H9 (cell line): ENCODE data around the gene TTLL1. TPM values are rescaled to one million over a fixed set of nuclear protein-coding genes. Genes with fewer than 3 reads are reported as not detected.
A peak's percentile ranks its signal among the peaks of the same experiment; 100 is the strongest.

Experiments used
- DNase-seq: peaks from one replicate; pipeline ENCODE4 v3.0.0-alpha.2; 2017
- H2AFZ ChIP-seq: one replicate; pipeline ENCODE4 v1.6.1; 2013; ENCODE audit warnings: mild to moderate bottlenecking, low read length, control low read depth, moderate library complexity
- H2AK5ac ChIP-seq: 2 replicates; pipeline ENCODE4 v1.6.1; 2013; ENCODE audit warnings: low read length, control low read depth, mixed read lengths; ENCODE audit not compliant: insufficient read length
- H2BK120ac ChIP-seq: one replicate; pipeline ENCODE4 v1.6.1; 2013; ENCODE audit warnings: low read depth, mild to moderate bottlenecking, low read length, control low read depth, inconsistent platforms; ENCODE audit not compliant: poor library complexity, severe bottlenecking
- H2BK12ac ChIP-seq: 2 replicates; pipeline ENCODE4 v1.6.1; 2013; ENCODE audit warnings: low read length, control low read depth, mixed read lengths, low read depth; ENCODE audit not compliant: insufficient read length
- H2BK15ac ChIP-seq: 2 replicates; pipeline ENCODE4 v1.6.1; 2013; ENCODE audit warnings: low read depth, low read length, control low read depth
- H2BK20ac ChIP-seq: one replicate; pipeline ENCODE4 v1.6.1; 2013; ENCODE audit warnings: low read depth, mild to moderate bottlenecking, low read length, control low read depth, inconsistent platforms; ENCODE audit not compliant: poor library complexity, severe bottlenecking
- H2BK5ac ChIP-seq: 2 replicates; pipeline ENCODE4 v1.6.1; 2013; ENCODE audit warnings: low read length, control low read depth, mixed read lengths; ENCODE audit not compliant: insufficient read length
- H3K14ac ChIP-seq: 2 replicates; pipeline ENCODE4 v1.6.1; 2013; ENCODE audit warnings: low read length, control low read depth; ENCODE audit not compliant: insufficient read depth
- H3K18ac ChIP-seq: 2 replicates; pipeline ENCODE4 v1.6.1; 2013; ENCODE audit warnings: low read depth, mild to moderate bottlenecking, mixed read lengths, low read length, control low read depth; ENCODE audit not compliant: insufficient read length
- H3K23ac ChIP-seq: 2 replicates; pipeline ENCODE4 v1.6.1; 2013; ENCODE audit warnings: low read length, control low read depth, mixed read lengths, low read depth; ENCODE audit not compliant: insufficient read length
- H3K23me2 ChIP-seq: 2 replicates; pipeline ENCODE4 v1.6.1; 2013; ENCODE audit warnings: low read depth, mild to moderate bottlenecking, mixed read lengths, low read length, control low read depth; ENCODE audit not compliant: insufficient read length, poor library complexity, severe bottlenecking
- H3K27ac ChIP-seq: 2 replicates; pipeline ENCODE4 v1.5.1; 2013; ENCODE audit warnings: low read length, control low read depth, mixed read lengths, low read depth; ENCODE audit not compliant: insufficient read length
- H3K27me3 ChIP-seq: 2 replicates; pipeline ENCODE4 v1.6.1; 2013; ENCODE audit warnings: low read length, control low read depth, inconsistent platforms; ENCODE audit not compliant: insufficient read depth
- H3K4ac ChIP-seq: 2 replicates; pipeline ENCODE4 v1.6.1; 2013; ENCODE audit warnings: low read depth, mild to moderate bottlenecking, control low read depth, inconsistent platforms, low read length, moderate library complexity
- H3K4me1 ChIP-seq: 2 replicates; pipeline ENCODE4 v1.6.1; 2013; ENCODE audit warnings: low read length, control low read depth, inconsistent platforms; ENCODE audit not compliant: insufficient read depth
- H3K4me2 ChIP-seq: 2 replicates; pipeline ENCODE4 v1.6.1; 2013; ENCODE audit warnings: low read length, control low read depth, mixed read lengths; ENCODE audit not compliant: insufficient read length, insufficient read depth
- H3K56ac ChIP-seq: 2 replicates; pipeline ENCODE4 v1.6.1; 2013; ENCODE audit warnings: low read depth, mild to moderate bottlenecking, mixed read lengths, low read length, control low read depth; ENCODE audit not compliant: insufficient read length
- H3K79me1 ChIP-seq: 2 replicates; pipeline ENCODE4 v1.6.1; 2013; ENCODE audit warnings: low read depth, mild to moderate bottlenecking, moderate library complexity, low read length, control low read depth, inconsistent platforms; ENCODE audit not compliant: insufficient read depth, poor library complexity, severe bottlenecking
- H3K79me2 ChIP-seq: 2 replicates; pipeline ENCODE4 v1.6.1; 2013; ENCODE audit warnings: low read length, control low read depth, inconsistent platforms; ENCODE audit not compliant: insufficient read depth
- H3K9ac ChIP-seq: 2 replicates; pipeline ENCODE4 v1.6.1; 2013; ENCODE audit warnings: low read length, control low read depth, mixed read lengths; ENCODE audit not compliant: insufficient read length; ENCODE audit errors: extremely low read depth
- H3K9me3 ChIP-seq: one replicate; pipeline ENCODE4 v1.6.1; 2013; ENCODE audit warnings: low read depth, low read length, inconsistent platforms; ENCODE audit not compliant: control insufficient read depth
- H3T11ph ChIP-seq: one replicate; pipeline ENCODE4 v1.6.1; 2013; ENCODE audit warnings: mild to moderate bottlenecking, low read length, control low read depth, inconsistent platforms
- H4K20me1 ChIP-seq: one replicate; pipeline ENCODE4 v1.6.1; 2013; ENCODE audit not compliant: control insufficient read depth, insufficient read length, insufficient read depth
- H4K5ac ChIP-seq: 2 replicates; pipeline ENCODE4 v1.6.1; 2013; ENCODE audit warnings: low read depth, mild to moderate bottlenecking, mixed read lengths, low read length, control low read depth; ENCODE audit not compliant: insufficient read length
- H4K8ac ChIP-seq: replicated peaks from 2 replicates; pipeline ENCODE4 v1.6.1; 2013; ENCODE audit warnings: low read length, control low read depth, mixed read lengths, low read depth; ENCODE audit not compliant: insufficient read length
- H4K91ac ChIP-seq: 2 replicates; pipeline ENCODE4 v1.6.1; 2013; ENCODE audit warnings: low read depth, mild to moderate bottlenecking, moderate library complexity, mixed read lengths, low read length, control low read depth; ENCODE audit not compliant: insufficient read length
- H3K27ac Mint-ChIP-seq, 3 experiments: 2 replicates in 2 of 3; 3 replicates in 1 of 3; pipeline ENCODE4 v1.8.0; 2020 to 2021; ENCODE audit warnings: mixed read lengths in 3 of 3, mild to moderate bottlenecking in 1 of 3, moderate library complexity in 1 of 3
- H3K27me3 Mint-ChIP-seq: 2 replicates; pipeline ENCODE4 v1.8.0; 2021; ENCODE audit warnings: low read depth, mild to moderate bottlenecking, moderate library complexity, mixed read lengths
- H3K36me3 Mint-ChIP-seq, 3 experiments: 2 replicates in 2 of 3; 3 replicates in 1 of 3; pipeline ENCODE4 v1.8.0; 2020 to 2021; ENCODE audit warnings: low read depth in 3 of 3, mixed read lengths in 3 of 3; ENCODE audit not compliant: insufficient read depth in 1 of 3
- H3K4me1 Mint-ChIP-seq, 2 experiments: 2 replicates each; pipeline ENCODE4 v1.8.0; 2020; ENCODE audit warnings: mixed read lengths in 2 of 2
- H3K4me3 Mint-ChIP-seq, 2 experiments: 2 replicates in 1 of 2; 3 replicates in 1 of 2; pipeline ENCODE4 v1.8.0; 2020 to 2021; ENCODE audit warnings: mild to moderate bottlenecking in 2 of 2, mixed read lengths in 2 of 2, moderate library complexity in 1 of 2
- H3K9me3 Mint-ChIP-seq, 2 experiments: 2 replicates in 1 of 2; 3 replicates in 1 of 2; pipeline ENCODE4 v1.8.0; 2020; ENCODE audit warnings: mild to moderate bottlenecking in 2 of 2, mixed read lengths in 2 of 2, moderate library complexity in 1 of 2
- CTCF ChIP-seq: fragments of 200-600 bp; sonication (generic); conservative IDR thresholded peaks from 3 replicates; pipeline ENCODE4 v1.8.0; 2021; ENCODE audit warnings: antibody characterized with exemption, mild to moderate bottlenecking
- WGBS: extraction: QIAGEN DNeasy Blood & Tissue Kit; methylation state at CpG from one replicate; pipeline ENCODE4 v1.1.7; 2013; ENCODE audit warnings: missing lambda C conversion rate, low lambda C conversion rate, mixed read lengths; ENCODE audit not compliant: insufficient read length; ENCODE audit errors: extremely low coverage; 5-methylcytosine and 5-hydroxymethylcytosine counted together
- total RNA-seq: library from RNA; stranded (reverse); gene quantifications from 2 replicates; pipeline ENCODE4 v1.2.1, GENCODE V29; 2021

Gene TTLL1
- total RNA-seq, 1 experiment from 2014 or later = 4.1 TPM

GRCh38 chr22:43088627-43088983 lies 586 bp downstream of the TTLL1 start:
- no peak overlapping the region for H2BK5ac ChIP-seq
- peak overlapping the region; percentile 74 to 91 for H3K4me3 Mint-ChIP-seq
- peak overlapping the region in 2 of 3 experiments; percentile 21 to 71; a peak in 2 of 7 replicates for H3K27ac Mint-ChIP-seq

More at GRCh38 chr22:43088627-43088983, 586 bp downstream of the TTLL1 start:
- no peak overlapping the region for H4K91ac ChIP-seq
- peaks cover 5% of the 10 kb centered on the region for H3K23me2 ChIP-seq
- H3K9me3 ChIP-seq = no peaks in the 10 kb centered on the region
- Mint-ChIP-seq H3K9me3 (no peaks in the 10 kb centered on the region; a peak in 1 of 5 replicates), H3K27me3 (no peaks in the 10 kb centered on the region), H3K4me1 (peaks cover 3 to 15% of the 10 kb centered on the region in 2 experiments; a peak in 3 of 4 replicates), H3K36me3 (peaks cover 0 to 5% (median 0%) of the 10 kb centered on the region in 3 experiments; a peak in 3 of 7 replicates)
- H2AFZ ChIP-seq = peak overlapping the region; percentile 74
- H3K18ac ChIP-seq = peak overlapping the region; percentile 79
- DNase-seq = no peak
- no peak overlapping the region for H3K27ac ChIP-seq
- no peak overlapping the region for H4K5ac ChIP-seq
- H3K79me2 ChIP-seq = no peaks in the 10 kb centered on the region
- no peak overlapping the region for H2BK120ac ChIP-seq
- H3K9ac ChIP-seq = peak overlapping the region; percentile 77
- H3K79me1 ChIP-seq = no peaks in the 10 kb centered on the region
- no peak for TF ChIP-seq CTCF
- no peak overlapping the region for H2BK20ac ChIP-seq
- H3K27me3 ChIP-seq = no peaks in the 10 kb centered on the region
- peak overlapping the region; percentile 89 for H3K4me2 ChIP-seq
- no peaks in the 10 kb centered on the region for H4K20me1 ChIP-seq
- no peak overlapping the region for H2BK12ac ChIP-seq
- no peak overlapping the region for H4K8ac ChIP-seq
- no peak overlapping the region for H3K23ac ChIP-seq
- H3K4me1 ChIP-seq = no peaks in the 10 kb centered on the region
- no peak overlapping the region for H3T11ph ChIP-seq
- H3K56ac ChIP-seq = no peak overlapping the region
- peak overlapping the region; percentile 83; the same call in 1 of the 2 replicates for H3K14ac ChIP-seq
- no peak overlapping the region for H2BK15ac ChIP-seq
- H3K4ac ChIP-seq = no peak overlapping the region
- WGBS = no CpG with 5 or more reads among the region's 9 CpGs
- H2AK5ac ChIP-seq = no peak overlapping the region
